Liver (tissue), 9 donors: ENCODE results near the gene BATF. TPM values are rescaled to one million over a fixed set of nuclear protein-coding genes. Genes with fewer than 3 reads are reported as not detected.

ENCODE experiments used
- DNase-seq: peaks from one replicate; pipeline ENCODE4 v3.0.0-alpha.2; 2017; ENCODE audit warnings: low spot score
- H3K27ac ChIP-seq, 2 donors: one replicate each; pipeline ENCODE4 v1.7.0; 2013; ENCODE audit warnings: inconsistent platforms in 2 of 2, low read length in 2 of 2, control low read depth in 1 of 2, low read depth in 1 of 2, mild to moderate bottlenecking in 1 of 2
- H3K27me3 ChIP-seq, 4 donors: one replicate each; pipeline versions ENCODE4 v1.6.1 to v1.7.0; 2013; ENCODE audit warnings: low read length in 3 of 4, inconsistent platforms in 1 of 4, mild to moderate bottlenecking in 1 of 4, moderate library complexity in 1 of 4; ENCODE audit not compliant: control insufficient read depth in 4 of 4, insufficient read depth in 4 of 4
- H3K36me3 ChIP-seq, 4 donors: one replicate each; pipeline versions ENCODE4 v1.6.1 to v1.7.0; 2013; ENCODE audit warnings: low read length in 3 of 4, mild to moderate bottlenecking in 3 of 4, low read depth in 1 of 4, moderate library complexity in 1 of 4; ENCODE audit not compliant: control insufficient read depth in 4 of 4, insufficient read depth in 3 of 4
- H3K4me1 ChIP-seq, 4 donors: one replicate each; pipeline versions ENCODE4 v1.6.1 to v1.7.0; 2013; ENCODE audit warnings: low read length in 3 of 4, mild to moderate bottlenecking in 3 of 4, moderate library complexity in 1 of 4; ENCODE audit not compliant: control insufficient read depth in 4 of 4, insufficient read depth in 4 of 4
- H3K4me3 ChIP-seq, 3 donors: one replicate each; pipeline versions ENCODE4 v1.6.1 to v1.7.0; 2013; ENCODE audit warnings: low read length in 3 of 3, control low read depth in 1 of 3, low read depth in 1 of 3, mild to moderate bottlenecking in 1 of 3
- H3K9ac ChIP-seq, 2 donors: one replicate each; pipeline ENCODE4 v1.7.0; 2013; ENCODE audit warnings: low read length in 2 of 2, mild to moderate bottlenecking in 2 of 2, moderate library complexity in 2 of 2, control low read depth in 1 of 2, low read depth in 1 of 2
- H3K9me3 ChIP-seq, 4 donors: one replicate each; pipeline versions ENCODE4 v1.6.1 to v1.7.0; 2013; ENCODE audit warnings: low read length in 3 of 4; ENCODE audit not compliant: control insufficient read depth in 4 of 4
- CTCF ChIP-seq: fragments of 150-350 bp; IDR thresholded peaks from 2 replicates; pipeline ENCODE4 v1.5.1; 2017; ENCODE audit warnings: improper control_type of control experiment, low read depth, low read length; ENCODE audit not compliant: missing input control
- FOXA2 ChIP-seq: IDR thresholded peaks from 2 replicates; pipeline ENCODE4 v1.6.1; 2016; ENCODE audit warnings: antibody characterized with exemption
- GABPA ChIP-seq, 2 donors: IDR thresholded peaks in 1 of 2; conservative IDR thresholded peaks in 1 of 2; 2 replicates each; pipeline ENCODE4 v1.6.1; 2016; ENCODE audit warnings: antibody characterized with exemption in 2 of 2, mild to moderate bottlenecking in 1 of 2, moderate library complexity in 1 of 2
- HNF4A ChIP-seq, 2 donors: conservative IDR thresholded peaks; 2 replicates each; pipeline ENCODE4 v1.6.1; 2016; ENCODE audit warnings: antibody characterized with exemption in 2 of 2, mild to moderate bottlenecking in 2 of 2
- HNF4G ChIP-seq: IDR thresholded peaks from 2 replicates; pipeline ENCODE4 v1.6.1; 2016; ENCODE audit warnings: antibody characterized with exemption
- NR2F2 ChIP-seq: IDR thresholded peaks from 2 replicates; pipeline ENCODE4 v1.6.1; 2016; ENCODE audit warnings: antibody characterized with exemption
- RAD21 ChIP-seq, 2 donors: IDR thresholded peaks; 2 replicates each; pipeline ENCODE4 v1.6.1; 2016; ENCODE audit warnings: antibody characterized with exemption in 2 of 2, mild to moderate bottlenecking in 2 of 2
- TAF1 ChIP-seq: conservative IDR thresholded peaks from 2 replicates; pipeline ENCODE4 v1.6.1; 2016; ENCODE audit warnings: antibody characterized with exemption, mild to moderate bottlenecking
- YY1 ChIP-seq: IDR thresholded peaks from 2 replicates; pipeline ENCODE4 v1.6.1; 2016; ENCODE audit warnings: antibody characterized with exemption, mild to moderate bottlenecking
- ZBTB33 ChIP-seq: IDR thresholded peaks from 2 replicates; pipeline ENCODE4 v1.6.1; 2016; ENCODE audit warnings: antibody characterized with exemption
- WGBS: extraction: QIAGEN DNeasy Blood & Tissue Kit; methylation state at CpG from one replicate; pipeline ENCODE4 v1.1.7; 2013; 5-methylcytosine and 5-hydroxymethylcytosine counted together
- polyA plus RNA-seq, 2 donors: library from polyadenylated mRNA; stranded (reverse) in 1 of 2; unstranded in 1 of 2; fragments of 200-250 nt in 1 of 2; fragments of >200 nt in 1 of 2; fragmentation: Nextera tagmentation in 1 of 2; extraction: Ambion mirVana in 1 of 2; gene quantifications; one replicate each; pipeline versions ENCODE4 v1.2.1 to v1.2.3, GENCODE V29; 2013 to 2015
- total RNA-seq, 2 donors: library from RNA; depleted of rRNA; stranded (reverse); fragments of >200 nt; gene quantifications; one replicate each; pipeline ENCODE4 v1.2.3, GENCODE V29; 2014
- TF ChIP-seq, protein P1 (sequence below): IDR thresholded peaks from 2 replicates; pipeline ENCODE4 v1.6.1; 2016; ENCODE audit warnings: antibody characterized with exemption, mild to moderate bottlenecking
- donor health status: healthy.
- donor health status: healthy.
- donor health status: healthy.
- donor health status: healthy.
- donor health status: healthy.

Gene BATF
- total and polyA plus RNA-seq, 4 donors: 0.77 to 2.1 (median 1.0) TPM

- TF ChIP-seq HNF4G (no peak), NR2F2 (no peak), CTCF (no peak)
Observed at GRCh38 chr14:75489480-75489837, 32.8 kb upstream of the BATF start (continued).

DNA sequence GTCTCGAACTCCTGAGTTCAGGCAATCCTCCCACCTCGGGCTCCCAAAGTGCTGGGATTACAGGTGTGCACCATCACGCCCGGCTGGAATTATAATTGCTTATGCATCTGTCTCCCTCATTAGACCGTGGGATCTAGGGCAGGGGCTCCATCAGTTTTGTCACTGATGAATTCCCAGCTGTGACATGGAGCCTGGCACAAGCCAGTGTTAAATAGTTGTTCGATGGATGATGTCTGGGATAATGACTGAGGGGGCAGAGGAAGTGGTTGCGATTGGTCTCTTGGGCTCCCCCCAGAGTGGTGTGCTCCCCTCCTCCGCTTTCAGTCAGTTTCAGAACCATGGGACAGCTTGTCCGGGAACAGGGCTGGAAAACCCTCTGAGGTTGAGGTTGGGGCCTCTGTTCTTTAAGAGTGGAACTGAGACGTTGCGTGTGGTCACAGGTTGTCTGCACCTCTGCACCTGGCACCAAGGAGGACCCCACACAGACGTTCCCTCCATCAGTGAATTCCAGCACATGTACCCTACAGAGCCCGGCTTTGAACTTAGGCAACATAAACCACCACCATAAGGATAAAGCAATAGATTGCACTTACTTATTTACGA, 30.8 kb upstream of the BATF start:
- WGBS: 90% methylated on average over 14 of the region's 14 CpGs
- H3K9me3 ChIP-seq: no peaks in the 10 kb centered on the region

More for the DNA sequence above, 30.8 kb upstream of the BATF start:
- Histone ChIP-seq H3K36me3 (no peaks in the 10 kb centered on the region), H3K27me3 (no peaks in the 10 kb centered on the region), H3K27ac (no peak overlapping the region), H3K4me3 (no peak overlapping the region), H3K9ac (no peak overlapping the region), H3K4me1 (no peaks in the 10 kb centered on the region)
- TF ChIP-seq CTCF (no peak), GABPA (IDR thresholded peaks at IDR 0.05 in 1 of 2, conservative IDR thresholded peaks at IDR 0.05 in 1 of 2) (no peak), TAF1 (no peak), RAD21 (IDR thresholded peaks at IDR 0.05) (no peak), FOXA2 (no peak), ZBTB33 (no peak), HNF4A (conservative IDR thresholded peaks at IDR 0.05) (no peak), YY1 (no peak), NR2F2 (no peak)
- TF ChIP-seq, protein P1, sequence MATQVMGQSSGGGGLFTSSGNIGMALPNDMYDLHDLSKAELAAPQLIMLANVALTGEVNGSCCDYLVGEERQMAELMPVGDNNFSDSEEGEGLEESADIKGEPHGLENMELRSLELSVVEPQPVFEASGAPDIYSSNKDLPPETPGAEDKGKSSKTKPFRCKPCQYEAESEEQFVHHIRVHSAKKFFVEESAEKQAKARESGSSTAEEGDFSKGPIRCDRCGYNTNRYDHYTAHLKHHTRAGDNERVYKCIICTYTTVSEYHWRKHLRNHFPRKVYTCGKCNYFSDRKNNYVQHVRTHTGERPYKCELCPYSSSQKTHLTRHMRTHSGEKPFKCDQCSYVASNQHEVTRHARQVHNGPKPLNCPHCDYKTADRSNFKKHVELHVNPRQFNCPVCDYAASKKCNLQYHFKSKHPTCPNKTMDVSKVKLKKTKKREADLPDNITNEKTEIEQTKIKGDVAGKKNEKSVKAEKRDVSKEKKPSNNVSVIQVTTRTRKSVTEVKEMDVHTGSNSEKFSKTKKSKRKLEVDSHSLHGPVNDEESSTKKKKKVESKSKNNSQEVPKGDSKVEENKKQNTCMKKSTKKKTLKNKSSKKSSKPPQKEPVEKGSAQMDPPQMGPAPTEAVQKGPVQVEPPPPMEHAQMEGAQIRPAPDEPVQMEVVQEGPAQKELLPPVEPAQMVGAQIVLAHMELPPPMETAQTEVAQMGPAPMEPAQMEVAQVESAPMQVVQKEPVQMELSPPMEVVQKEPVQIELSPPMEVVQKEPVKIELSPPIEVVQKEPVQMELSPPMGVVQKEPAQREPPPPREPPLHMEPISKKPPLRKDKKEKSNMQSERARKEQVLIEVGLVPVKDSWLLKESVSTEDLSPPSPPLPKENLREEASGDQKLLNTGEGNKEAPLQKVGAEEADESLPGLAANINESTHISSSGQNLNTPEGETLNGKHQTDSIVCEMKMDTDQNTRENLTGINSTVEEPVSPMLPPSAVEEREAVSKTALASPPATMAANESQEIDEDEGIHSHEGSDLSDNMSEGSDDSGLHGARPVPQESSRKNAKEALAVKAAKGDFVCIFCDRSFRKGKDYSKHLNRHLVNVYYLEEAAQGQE: no peak
- DNase-seq: no peak
